SKM-1 treated with dmso at 0.1 percent for 144 hours (cell line): Measurements from ENCODE around the gene TTC13.
A peak's percentile ranks its signal among the peaks of the same experiment; 100 is the strongest.

Experiments
- DNase-seq: peaks from one replicate; lab custom pipeline; 2025; ENCODE audit not compliant: unreplicated experiment; lab: John Stamatoyannopoulos, UW

The TTC13 gene

GRCh38 chr1:230950404-230950803 is 28.3 kb downstream of the TTC13 start:
- no peak for DNase-seq

GRCh38 chr1:230948903-230949302 is 29.8 kb downstream of the TTC13 start:
- no peak for DNase-seq

DNA sequence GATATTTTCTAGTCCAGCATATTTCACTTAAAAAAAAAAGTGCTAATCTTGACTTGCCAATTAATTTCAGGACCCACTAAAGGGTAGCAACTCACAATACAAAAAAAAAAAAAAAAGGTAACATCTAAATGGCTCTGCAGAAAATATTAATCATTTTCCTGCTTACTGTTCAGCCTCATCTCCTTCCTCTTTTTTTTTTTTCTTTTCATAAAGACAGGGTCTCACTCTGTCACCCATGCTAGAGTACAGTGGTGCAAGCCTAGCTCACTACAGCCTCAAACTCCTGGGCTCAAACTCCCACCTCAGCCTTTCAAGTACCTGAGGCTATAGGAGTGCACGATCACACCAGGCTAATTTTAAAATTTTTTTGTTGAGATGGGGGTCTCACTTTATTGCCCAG is 30.4 kb downstream of the TTC13 start:
- no peak for DNase-seq

DNA sequence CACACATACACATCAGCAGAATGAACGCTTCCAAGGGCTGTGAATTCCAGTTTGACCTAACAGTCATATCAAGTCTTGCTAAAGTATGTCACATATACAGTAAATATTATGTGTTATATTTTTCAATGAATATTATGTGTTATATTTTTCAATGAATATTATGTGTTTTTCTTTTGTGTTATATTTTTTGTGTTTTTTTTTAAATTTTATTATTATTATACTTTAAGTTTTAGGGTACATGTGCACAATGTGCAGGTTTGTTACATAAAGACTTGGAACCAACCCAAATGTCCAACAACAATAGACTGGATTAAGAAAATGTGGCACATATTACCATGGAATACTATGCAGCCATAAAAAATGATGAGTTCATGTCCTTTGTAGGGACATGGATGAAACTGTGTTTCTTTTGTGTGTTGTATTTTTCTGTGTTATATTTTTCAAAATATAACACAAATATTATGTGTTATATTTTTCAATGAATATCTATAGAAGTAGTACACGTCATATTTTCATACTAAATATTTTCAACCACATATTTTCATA is 35.5 kb downstream of the TTC13 start:
- no peak for DNase-seq

DNA sequence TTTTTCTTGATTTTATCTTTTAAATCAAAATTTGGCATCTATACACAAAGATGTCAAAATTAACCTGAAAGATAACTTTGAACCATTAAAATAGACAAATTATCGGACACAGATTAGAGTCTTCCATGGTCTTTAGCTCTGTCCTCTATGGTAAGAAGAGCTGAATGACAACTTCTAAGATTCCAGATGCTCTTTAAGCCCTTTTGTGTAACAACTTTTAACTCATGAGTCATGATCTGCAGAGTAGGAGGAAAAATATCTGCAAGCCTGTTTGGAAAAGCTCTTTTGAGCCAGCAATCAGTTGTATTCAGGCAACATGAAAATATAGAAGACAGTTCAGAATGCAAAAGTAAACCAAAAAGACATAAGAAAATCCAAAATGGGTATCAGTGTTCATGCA is 37.8 kb downstream of the TTC13 start:
- no peak for DNase-seq

- DNase-seq = no peak
Measured at GRCh38 chr1:230939806-230940489, 38.7 kb downstream of the TTC13 start.

- DNase-seq = no peak
Measured at GRCh38 chr1:230938924-230939368, 39.7 kb downstream of the TTC13 start.

DNA sequence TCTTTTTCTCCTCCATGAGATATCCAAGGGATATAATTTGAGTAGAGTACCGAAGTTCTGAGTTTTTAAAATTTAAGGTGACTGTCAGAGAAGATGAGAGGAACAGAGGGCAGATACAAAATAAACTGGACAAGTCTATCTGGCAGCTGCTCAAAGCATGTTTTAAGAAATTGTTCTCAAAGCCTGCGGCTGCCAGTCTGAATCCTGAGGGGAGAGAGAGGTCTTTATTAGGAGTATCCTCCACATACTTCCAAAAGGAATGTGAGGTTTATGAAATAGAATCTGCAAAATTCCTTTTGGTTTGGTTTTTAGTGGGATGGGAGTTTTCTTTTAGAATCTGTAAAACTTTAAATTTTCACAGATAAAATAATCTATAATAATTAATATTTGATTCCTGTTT is 41.3 kb downstream of the TTC13 start:
- no peak for DNase-seq

DNA sequence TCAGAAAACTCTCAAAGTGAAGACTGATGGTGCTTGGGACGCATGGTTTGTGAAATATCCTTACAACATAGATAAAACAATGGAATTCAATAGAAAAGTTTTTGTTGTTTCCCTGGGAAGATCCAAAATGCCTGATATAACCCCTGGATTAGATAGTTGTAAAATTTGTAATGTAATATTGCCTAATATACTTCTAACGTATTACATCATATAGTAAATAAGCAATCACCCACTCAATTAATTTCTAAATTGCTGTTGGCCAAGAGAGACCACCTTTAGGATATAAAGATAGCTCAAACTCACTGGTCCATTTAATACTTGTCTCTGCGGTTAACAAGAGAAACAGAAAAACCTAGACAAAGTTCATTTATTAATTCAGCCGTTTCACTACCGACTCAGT is 42.2 kb downstream of the TTC13 start:
- DNase-seq = no peak

- no peak for DNase-seq
Measured at GRCh38 chr1:230935852-230936251, 42.8 kb downstream of the TTC13 start.

DNA sequence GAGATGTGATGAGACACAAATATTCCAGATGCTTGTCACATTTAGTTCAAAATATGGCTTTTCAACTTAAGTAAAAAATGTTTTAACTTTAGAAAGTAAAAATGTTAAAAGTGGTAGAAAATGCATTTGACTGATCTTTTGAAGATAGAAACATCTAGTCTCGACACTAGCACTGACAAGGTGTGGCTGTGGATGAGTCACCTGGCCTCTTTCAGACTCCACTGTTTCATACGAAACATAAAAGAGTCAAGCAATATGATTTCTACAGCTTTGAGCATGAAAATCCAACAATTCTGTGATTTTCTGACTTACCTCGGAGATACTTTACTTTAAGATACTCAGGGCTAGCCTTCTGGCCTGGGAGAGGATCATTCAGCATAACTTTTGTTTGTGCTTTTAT is 47.7 kb downstream of the TTC13 start:
- no peak for DNase-seq

- DNase-seq = no peak
Measured at GRCh38 chr1:230926182-230926581, 52.5 kb downstream of the TTC13 start.

GRCh38 chr1:230925608-230926007 is 53.1 kb downstream of the TTC13 start:
- DNase-seq = no peak

- DNase-seq = no peak
Measured at GRCh38 chr1:230923176-230923575, 55.5 kb downstream of the TTC13 start.

GRCh38 chr1:230922620-230923019 is 56.0 kb downstream of the TTC13 start:
- no peak for DNase-seq

GRCh38 chr1:230919207-230919606 is 59.5 kb downstream of the TTC13 start:
- DNase-seq = no peak

GRCh38 chr1:230917284-230918135 is 61.2 kb downstream of the TTC13 start:
- DNase-seq = peak; percentile 85

- DNase-seq = no peak
Measured at GRCh38 chr1:230916587-230917283, 61.9 kb downstream of the TTC13 start.

DNA sequence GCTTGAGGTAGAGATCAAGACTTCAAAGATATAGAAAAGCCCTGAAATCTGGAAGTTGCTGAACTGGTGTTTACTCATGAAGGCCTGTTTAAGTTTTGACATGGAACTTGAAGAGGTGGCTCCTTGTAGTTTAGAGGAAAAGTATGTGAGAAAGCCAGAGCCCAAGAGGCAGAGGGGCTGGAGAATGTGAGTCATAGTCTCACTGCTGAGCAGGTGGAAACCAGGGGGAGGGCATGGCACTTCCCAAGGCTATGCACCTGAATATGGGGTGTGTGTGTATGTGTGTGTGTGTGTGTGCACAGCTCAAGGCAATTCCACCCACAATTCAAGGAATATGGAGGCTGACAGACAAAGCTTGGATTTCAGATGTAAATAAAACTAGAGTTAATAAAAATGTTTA is 63.6 kb downstream of the TTC13 start:
- DNase-seq = no peak

DNA sequence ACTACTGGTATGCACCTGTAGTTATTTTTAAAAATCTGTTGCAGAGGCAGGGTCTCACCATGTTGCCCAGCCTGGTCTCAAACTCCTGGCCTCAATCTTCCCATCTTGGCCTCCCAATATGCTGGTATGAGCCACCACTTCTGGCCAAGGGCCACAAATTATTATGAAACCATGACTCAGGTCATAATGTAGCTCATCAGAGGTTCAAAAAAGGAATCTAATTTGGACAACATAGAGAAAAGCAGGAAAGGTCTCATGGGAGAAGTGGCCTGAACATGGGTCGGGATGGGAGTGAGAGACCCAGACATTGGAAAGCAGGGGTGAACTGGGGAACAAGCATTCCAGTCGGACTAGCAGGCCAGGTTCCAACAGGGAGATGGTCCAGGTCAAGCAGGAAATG is 65.2 kb downstream of the TTC13 start:
- no peak for DNase-seq

GRCh38 chr1:230910755-230911117 is 67.9 kb downstream of the TTC13 start:
- DNase-seq = no peak
